NCI-H146 treated with DMSO at 0.1 percent for 48 hours (cell line): ENCODE data around the gene HOXA11.

Experiments
- DNase-seq: peaks from one replicate; lab custom pipeline; 2025; ENCODE audit not compliant: unreplicated experiment; lab: John Stamatoyannopoulos, UW

The HOXA11 gene

DNA sequence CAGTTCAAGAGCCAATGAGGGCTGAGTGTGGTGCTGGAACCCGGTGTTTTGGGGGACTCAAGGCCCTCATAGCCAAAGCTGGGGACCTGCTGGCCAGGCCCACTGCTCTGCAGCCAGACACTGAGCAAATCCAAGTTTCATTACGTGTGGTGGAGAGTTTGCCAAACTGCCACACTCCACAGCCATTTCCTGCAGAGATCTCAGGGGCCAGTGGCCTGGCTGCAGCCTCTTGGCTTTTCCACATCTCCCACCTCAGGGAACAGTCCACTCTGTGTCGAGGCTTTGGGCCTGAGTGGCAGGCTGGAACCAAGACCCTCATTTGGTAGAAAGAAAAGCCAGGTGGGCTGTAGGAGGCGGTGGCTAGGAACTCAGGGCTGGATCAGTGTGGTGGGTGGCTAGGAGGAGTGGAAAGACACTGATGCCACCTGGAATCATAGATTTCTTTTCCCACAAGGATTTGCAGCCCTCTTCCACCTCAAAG lies 3.2 kb downstream of the HOXA11 start:
- DNase-seq = no peak

DNA sequence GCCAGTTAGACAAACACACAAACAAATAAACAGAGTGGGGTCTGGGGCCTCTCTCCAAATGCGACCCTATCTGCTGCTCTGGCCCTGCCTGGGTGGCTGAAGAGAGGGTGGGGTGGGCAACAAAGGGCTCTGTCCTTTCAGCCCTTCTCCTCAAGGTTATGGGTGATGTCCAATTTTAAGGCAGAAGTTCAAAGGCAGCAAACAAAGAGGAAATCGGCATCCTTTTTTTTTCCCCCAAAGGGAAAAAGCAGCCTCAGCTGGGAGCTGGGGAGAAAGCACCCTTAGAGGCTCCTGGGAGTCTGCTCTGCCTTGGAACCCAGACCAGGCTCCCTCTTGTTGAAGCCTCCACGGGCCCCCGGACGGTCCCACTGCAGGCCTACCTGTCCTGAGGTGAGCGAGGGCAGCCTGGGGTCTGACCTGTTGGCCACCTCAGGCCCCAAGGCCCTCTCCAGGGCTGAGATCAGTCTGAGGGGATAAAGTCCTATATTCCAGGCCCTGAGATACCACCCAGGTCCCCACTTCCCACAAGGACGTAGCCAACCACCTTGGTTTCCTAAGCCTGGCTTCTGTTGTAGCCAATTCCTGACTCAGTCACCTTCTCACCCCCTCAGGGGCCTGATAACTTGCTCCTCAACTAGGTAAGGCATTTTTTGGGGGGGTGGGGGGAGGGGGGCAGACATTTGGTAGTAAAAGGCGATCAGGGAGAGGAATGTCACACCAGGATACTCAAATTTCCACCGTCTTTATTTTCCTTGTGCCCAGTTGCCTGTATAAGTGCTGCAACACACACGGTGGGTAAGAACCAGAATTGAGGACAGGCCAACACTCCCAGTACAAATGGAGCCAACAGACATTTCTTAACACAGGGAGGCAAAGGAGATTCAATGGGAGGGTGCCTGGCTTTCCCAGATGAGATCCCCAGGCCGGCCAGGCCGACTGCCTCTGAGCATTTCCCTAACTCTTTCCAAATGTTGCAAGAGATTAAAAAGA lies 4.3 kb downstream of the HOXA11 start:
- no peak for DNase-seq

DNA sequence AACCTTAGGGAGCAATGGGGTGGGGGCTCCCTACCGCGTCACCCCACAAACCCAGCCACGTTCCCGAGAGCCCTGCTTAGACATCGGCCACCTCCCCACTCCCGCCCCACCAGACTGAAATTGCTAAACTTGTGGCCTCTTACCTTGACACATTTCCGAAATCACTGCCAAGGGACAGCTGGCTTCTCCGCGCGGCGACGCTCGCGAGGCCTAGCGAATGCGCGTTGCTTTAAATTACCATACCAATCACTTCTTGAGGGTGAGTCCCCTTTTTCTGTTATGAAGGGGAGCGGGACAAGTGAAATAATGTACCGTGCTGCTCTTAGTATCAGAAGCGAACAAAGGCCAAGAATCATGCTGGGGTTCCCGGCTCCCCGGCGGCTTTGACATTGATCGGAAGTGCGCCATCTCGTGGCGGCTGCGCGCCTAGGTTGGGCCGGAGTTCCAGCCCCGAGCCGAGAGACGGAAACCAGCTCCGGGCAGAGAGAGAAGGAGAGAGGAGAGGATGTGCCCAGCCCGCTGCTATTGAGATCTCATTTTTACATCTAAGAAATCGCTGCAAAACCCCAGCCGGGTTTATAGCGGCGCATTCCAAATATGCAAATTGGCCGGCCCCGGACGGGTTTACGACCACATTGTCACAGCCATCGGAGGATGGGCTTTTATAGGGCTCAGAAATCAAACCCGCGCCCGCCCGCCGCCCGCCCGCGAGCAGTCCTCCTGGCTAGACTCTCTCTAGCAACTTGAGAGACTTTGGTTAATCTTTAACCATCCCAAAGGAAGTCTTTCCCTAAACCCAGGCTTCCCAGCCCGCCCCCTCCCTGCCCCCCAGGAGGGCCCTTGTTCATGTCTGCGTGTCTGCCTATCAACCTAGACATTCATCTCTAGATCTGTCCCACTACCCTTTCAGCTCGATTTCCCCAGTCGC lies 5.3 kb downstream of the HOXA11 start:
- no peak for DNase-seq

DNA sequence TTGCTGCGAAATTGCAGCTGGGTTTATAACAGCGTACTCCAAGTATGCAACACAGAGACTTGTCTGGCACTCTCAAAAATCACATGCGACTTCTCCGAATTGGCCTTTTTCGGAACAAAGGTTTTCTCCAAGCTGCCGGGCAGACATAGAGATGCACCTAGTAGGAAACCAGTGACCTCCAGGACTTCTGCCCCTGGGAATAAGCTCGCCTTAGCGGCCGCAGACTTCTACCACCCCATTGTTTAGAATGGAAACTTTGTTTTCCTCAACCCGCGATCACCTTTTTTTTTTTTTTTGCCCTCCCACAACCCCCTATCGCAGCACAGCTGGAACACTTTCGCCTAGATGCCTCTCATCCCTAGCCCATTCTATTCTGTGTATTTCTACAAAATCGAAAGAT lies 6.0 kb downstream of the HOXA11 start:
- no peak for DNase-seq

DNA sequence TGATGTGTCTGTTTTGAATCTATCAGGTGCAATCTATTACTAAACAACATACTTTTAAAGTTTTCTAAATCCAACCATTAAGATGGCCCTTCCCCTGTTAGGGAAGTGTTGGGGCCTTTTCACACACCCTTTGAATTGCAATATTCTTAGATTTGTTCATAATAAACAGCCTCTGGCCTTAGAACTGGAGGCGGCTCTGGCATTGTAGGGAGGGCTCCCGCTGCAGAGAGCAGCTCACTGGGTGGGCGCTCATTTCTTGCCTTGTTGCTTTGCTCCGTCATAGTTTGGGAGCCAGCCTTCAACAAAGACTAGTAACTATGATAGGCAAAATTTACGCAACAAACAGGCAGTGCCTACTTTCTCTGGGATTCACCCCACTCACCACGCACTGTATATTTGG lies 6.7 kb downstream of the HOXA11 start:
- DNase-seq = no peak

DNA sequence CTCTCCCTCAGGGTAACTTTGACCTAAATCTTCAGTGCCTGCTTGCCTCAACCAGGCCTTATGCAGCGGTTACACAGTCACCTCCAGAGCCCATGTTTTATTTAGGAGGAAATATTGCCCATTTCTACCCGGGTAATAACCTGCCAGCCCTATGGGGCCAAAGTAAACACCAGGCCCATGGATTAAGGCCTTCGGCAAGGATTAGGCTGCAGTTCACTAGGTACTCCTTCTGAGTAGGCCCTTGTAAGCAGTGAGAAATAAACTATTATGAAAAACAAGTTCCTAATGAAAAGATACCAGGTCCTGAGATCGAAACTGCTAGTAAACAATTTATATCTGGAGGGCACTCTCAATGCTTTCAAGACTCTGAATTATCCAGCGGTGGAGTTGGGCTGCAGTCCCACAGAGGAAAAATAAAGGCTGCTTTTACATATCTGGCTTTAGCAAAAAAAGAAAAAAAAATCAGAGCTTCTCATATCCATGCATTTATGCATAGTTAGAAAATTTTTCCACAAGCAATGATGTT lies 7.2 kb downstream of the HOXA11 start:
- no peak for DNase-seq

DNA sequence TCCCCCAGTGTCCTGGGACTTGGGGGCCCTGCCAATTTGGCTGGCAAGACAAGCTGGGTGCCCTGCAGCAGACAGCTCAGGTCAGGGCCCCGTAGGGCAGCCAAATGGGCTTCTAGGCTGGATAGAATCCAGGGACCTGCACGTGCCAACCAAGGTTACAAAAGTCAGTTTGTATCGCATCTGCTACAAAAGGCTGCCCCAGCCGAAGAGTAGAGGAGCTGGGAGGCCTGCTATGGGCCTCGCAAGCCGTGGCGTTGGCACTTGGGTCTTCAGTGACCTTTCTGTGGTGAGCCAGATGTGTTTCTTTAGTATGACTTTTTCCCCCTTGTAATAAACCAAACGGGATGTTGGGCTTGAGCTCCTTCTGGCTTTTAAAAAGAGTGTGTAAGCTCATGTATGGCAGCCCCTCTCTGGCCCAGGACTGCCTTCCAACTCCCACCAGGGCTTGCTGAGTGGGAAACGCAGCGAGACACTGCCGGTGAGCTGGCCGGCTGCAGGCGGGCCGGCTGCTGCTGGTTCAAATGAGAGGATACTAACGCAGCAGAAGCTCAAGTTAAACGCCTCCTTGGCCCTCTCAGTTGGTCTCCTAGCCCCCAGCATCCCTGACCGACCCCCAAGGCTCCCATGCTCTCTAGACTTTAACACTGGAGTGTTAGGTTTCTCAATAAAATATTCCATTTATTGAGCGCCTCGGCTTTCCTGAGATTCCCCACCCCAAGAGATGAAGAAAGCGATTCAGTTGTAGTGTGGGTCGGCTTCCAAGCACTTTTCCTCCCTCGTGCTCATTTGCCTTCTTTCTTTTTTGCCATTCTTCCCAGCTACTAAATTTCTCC lies 7.9 kb downstream of the HOXA11 start:
- no peak for DNase-seq

DNA sequence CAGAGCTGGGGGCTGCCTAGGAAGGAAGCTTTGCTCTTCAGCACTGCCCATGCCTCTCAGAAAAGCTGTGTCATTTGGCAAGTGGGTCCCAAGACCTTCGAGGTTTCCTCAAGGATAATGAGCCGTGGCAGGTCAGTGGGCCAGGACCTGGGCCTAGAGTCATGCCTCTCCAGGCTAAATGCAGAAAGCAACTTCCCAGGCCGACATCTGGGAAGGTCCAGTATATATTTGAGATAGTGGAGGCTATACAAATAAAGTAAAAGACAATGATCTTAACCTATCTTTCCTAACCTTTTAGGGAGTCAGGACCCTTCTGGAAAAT lies 8.5 kb downstream of the HOXA11 start:
- no peak for DNase-seq

DNA sequence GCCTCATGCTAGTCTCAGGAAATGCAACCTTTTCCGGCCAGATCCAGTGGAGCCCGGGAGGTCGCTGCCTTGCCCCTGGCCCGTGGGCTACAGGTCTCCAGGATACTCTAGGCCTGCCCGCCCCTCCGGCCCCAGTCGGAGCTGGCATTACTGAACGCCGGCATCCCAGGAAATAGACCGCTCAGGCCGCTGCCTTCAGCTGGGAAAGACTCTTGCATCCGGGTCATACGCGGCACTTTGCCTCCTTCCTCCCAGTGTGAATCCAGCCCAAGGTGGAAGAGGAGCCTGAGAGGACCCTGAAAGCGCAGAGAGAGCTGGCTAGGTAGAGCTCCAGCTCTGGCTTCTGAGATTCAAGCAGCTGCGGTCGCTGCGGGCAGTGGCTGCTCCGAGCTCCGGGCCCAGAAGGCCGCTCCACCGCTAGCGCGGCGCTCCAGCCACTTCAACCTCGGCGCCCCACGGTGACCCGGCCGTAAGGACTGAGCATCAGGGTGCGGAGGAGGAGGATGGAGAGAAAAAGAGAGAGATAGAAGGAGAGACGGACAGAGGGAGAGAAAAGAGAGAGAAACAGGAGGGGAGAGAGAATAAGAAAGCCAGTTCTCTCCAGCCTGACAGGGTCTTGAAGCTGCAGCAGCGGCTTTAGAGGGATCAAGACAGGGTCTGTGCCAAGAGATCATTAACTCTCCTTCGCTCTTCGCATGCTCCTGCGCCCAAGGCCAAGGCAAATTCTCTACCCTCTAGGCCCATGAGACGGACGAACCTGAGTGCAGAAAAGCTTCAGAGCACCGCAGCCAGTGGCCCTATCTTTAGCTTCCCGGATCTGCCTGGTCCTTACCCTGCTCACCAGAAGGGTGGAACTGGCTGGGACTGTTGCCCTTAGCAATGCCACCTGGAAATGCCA lies 9.2 kb downstream of the HOXA11 start:
- no peak for DNase-seq

DNA sequence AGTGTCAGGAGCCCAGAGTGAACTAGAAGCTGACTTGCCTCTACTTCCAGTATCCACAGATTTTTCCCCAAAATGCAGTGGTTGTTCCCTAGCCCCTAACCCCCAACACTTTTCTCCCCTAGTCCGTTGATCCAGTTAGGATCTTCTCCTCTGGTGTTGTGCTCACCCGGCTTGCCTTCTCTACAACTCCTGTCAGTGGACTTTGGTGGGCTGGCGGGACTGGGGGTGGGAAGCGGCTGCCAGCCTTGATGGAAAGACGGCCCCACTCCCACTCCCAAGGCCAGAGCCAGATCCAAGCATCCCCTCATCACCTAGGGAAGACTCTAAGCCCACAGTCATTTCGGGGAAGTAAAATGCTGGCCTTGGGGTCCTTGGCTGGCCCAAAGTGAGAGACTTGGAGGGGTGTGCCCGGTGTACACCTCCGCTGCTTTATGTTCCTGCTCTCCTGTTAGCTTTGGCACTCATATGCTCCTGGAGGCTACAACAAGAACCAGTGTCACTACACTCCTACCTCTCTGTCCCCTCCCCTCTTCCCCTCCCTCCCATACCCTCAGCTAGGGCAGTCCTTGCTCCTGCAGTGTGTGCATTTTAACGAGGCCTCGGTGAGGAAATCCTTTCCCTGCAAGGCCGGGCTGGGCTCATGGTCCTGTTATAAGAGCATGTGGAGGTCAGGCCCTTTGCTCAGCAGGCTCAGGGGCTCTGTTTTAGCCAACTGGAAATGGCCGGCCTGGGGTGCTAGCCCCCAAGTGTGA lies 10.0 kb downstream of the HOXA11 start:
- DNase-seq = no peak

DNA sequence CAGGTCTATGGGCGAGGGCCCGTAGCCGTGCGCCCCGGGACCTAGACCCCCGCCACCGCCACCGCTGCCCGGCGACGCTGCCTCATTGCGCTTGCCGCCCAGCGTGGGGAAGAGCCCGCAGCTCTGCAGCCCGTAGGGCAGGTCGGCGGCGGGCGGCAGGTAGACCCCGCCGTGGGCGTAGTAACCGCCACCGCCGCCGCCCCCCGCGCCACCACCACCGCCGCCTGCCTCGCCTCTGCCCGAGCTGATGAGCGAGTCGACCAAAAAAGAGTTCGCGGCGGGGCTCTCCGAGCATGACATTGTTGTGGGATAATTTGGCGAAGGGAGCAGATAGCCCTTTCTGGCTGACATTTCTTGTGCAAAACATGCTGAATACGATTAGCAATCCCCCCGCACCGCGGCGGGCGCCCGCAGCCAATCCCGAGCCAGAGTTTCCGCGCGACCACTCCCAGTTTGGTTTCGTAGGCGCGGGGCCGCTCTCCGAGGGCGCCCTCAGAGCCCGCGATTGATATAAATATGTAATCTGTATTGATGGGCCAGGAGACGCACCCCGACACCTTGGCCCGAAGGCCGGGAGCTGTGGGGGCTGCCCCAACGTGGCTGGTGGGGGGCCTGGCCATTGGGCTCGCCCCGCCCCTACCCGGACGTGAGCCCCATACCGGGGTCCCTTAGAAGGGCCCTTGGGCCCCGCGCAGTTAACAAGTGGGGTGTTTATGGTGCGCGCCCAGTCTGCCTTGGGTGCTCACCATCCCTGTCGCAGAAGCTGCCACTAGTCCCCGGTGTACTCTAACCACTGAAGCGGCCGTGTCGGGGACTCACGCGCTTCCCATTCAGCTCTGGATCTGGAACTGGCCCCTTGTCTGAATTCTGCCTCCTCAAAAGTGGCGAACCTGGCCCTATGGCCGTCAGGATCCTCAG lies 10.8 kb downstream of the HOXA11 start, which contains the start of gene HOXA10:
HOXA10 (minus strand) TSS at position 365 of the 918 bp plus-strand sequence; CDS start at position 351, 14 bp downstream.
- DNase-seq = no peak

DNA sequence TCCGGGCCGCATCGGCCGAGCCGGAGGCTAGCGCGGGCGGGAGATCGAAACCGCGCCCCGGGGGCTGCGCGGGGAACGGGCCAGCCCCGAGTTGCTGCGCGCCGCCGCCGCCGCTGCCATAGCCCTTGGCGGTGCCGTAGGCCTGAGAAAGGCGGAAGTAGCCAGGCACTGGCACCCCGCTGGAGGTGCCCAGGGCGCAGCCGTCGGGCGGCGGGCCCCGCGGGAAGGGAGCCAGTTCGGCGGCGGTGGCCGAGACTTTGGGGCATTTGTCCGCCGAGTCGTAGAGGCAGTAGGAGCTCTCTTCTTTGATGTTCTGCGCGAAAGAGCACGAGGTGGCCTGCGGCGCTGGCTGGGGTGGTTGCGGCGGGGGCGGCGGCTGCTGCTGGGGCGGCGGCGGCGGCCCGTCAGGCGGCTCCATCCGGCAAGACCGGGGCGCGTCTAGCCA lies 11.5 kb downstream of the HOXA11 start:
- DNase-seq = no peak

DNA sequence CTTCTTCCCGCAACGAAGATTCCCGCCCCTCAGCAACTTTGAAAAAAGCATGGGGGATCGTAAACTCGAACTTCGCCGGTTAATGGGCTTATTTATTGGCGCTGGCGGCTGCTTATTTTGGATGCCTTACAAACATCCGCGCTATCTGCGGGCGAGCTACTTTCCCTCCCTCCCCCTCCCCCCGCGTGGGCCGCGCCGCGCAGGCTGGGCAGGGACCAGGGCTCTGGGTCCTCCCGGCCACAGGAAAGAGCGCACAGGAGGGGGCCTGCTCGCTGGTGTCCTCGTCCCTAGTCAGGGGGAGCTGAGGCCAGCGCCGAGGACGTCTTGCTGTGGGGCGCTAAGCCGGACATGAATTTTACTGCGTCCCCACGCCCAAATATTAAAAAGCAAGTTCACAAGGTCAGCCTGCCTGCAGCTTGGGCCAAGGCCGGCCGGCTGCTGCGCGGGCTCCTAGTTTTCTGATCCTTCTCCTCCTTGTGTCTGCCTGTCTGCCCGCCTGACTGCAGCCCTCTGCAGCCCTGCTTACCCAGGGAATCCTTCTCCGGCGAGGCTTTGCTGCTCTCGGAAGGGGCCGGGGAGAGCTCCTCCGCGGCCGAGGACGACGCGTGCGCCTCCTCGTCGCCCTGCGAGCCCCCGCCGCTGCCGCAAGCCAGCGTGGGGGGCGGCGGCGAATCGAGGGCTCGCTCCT lies 12.1 kb downstream of the HOXA11 start:
- DNase-seq = peak; percentile 74

DNA sequence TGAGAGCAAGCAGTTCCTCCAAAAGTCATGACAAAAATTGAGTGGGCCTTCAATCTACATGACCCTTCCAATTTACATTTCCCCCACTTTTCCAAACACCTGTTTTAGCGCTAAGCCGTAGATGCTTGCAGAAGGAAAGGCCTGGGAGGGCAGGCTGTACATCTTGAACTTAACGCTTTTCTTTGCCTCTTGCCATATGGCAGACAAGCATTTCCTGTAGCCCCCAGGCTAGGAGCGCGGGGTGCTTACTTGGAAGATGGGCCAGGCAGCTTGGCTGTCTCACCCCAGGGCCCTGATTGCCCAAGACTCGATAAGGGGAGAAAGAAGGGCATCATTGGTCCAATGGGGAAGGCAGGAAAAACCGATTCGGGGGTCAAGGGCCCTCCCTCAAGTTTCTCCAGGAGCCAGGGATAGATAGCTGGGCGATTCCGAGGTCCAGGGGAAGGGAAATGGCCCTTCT lies 12.7 kb downstream of the HOXA11 start:
- DNase-seq = no peak

DNA sequence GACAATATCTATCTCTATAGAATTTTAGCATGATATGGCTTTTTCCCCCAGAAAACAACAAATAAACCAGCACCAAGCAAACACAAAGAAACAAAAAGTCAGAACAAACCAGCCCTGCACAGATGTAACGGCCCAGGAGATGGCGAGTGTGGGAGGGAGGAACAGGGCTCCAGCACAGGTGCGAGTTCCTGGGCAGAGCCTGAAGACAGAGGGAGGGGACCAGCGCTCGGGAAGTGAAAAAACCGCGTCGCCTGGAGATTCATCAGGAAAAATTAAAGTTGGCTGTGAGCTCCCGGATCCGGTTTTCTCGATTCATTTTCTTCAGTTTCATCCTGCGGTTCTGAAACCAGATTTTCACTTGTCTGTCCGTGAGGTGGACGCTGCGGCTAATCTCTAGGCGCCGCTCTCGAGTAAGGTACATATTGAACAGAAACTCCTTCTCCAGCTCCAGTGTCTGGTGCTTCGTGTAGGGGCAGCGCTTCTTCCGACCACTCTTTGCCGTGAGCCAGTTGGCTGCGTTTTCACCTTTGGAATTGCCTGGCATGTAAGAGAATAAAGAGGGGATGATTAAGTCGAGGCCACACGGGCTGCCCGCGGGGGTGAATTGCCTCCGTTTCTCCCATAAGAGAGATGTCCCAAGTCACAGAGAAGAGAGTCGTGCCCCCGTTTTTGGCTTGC lies 13.3 kb downstream of the HOXA11 start:
- no peak for DNase-seq

DNA sequence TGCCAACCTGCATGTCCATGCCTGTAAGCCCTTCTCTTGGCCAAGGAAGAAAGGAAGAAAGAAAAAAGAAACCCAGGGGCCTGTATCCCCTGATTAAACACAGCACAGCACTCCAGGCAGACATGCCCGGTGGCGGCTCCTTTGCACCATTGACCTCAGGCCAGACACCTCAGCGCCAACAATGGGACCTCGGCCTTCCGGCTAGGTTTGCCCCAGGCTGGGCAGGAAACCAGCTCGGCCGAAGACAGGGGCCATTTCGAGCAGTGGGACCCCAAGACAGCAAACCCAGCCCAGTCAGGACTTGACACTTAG lies 13.8 kb downstream of the HOXA11 start:
- DNase-seq = no peak
